Measurements from ENCODE around the gene NLRC3. TPM values are rescaled to one million over a fixed set of nuclear protein-coding genes. Genes with fewer than 3 reads are reported as not detected.

The NLRC3 gene
- total and polyA plus RNA-seq, 2 donors (not counting 1 experiment from before 2014, with no cell fraction given), result 28.8 to 35.7 TPM

GRCh38 chr16:3498988-3499387 lies 78.2 kb downstream of the NLRC3 start:
- 100% methylated on average over 15 of the region's 16 CpGs for WGBS (ENCODE audit: insufficient coverage)

GRCh38 chr16:3497771-3498170 lies 79.4 kb downstream of the NLRC3 start:
- CTCF ChIA-PET, result no interaction called here
- H3K4me3 Mint-ChIP-seq, result no peak overlapping the region

More at GRCh38 chr16:3498988-3499387, 78.2 kb downstream of the NLRC3 start:
- no peak overlapping the region for H3K4me3 ChIP-seq (ENCODE audit: control extremely low read depth in 1 of 5, extremely low read depth in 1 of 5, insufficient read depth in 1 of 5, low read depth in 2 of 5, low read length in 4 of 5)
- Mint-ChIP-seq H3K27ac (peak overlapping the region; percentile 59), H3K27me3 (no peaks in the 10 kb centered on the region), H3K9me3 (ENCODE audit: insufficient read depth) (no peaks in the 10 kb centered on the region), H3K4me3 (no peak overlapping the region), H3K4me1 (peaks cover 30% of the 10 kb centered on the region)
- no peaks in the 10 kb centered on the region for H3K36me3 ChIP-seq (replicated peaks in 1 of 2; ENCODE audit: control extremely low read depth in 1 of 2, control insufficient read depth in 1 of 2, extremely low read depth in 1 of 2, insufficient read depth in 2 of 2, low read length in 1 of 2)
- no peaks in the 10 kb centered on the region for H4K20me1 ChIP-seq (ENCODE audit: control insufficient read depth, insufficient read depth, low read length, poor library complexity, severe bottlenecking)
- H3K4me1 ChIP-seq (ENCODE audit: control insufficient read depth in 2 of 2, insufficient read depth in 2 of 2, low read length in 2 of 2), result peaks cover 11 to 22% of the 10 kb centered on the region in 2 donors
- CTCF ChIA-PET, result interaction anchor here (0.7 kb wide), 1 partner anchor 938 kb away, joined by 4 read pairs; no protein-coding TSS in a partner anchor
- no peaks in the 10 kb centered on the region for H3K27me3 ChIP-seq (replicated peaks in 1 of 4; ENCODE audit: control extremely low read depth in 1 of 4, control insufficient read depth in 3 of 4, insufficient read depth in 4 of 4, low read length in 3 of 4)
- H3K9ac ChIP-seq (ENCODE audit: low read length), result no peak overlapping the region
- POLR2A ChIA-PET, result no interaction called here
- DNase-seq (no peak), ATAC-seq (ENCODE audit: low read depth) (no peak)
- no peak overlapping the region for H3K4me2 ChIP-seq (replicated peaks; ENCODE audit: low read depth, low read length, poor library complexity, severe bottlenecking)
- intact Hi-C loops (cut with micrococcal nuclease), result no loop called here
- TF ChIP-seq CTCF (IDR thresholded peaks at IDR 0.05) (no peak), EZH2 (IDR thresholded peaks at IDR 0.05; ENCODE audit: borderline replicate concordance, insufficient read depth, low read depth, low read length, poor library complexity, severe bottlenecking) (no peak)
- H2AFZ ChIP-seq (ENCODE audit: insufficient read depth, low read depth, low read length, poor library complexity, severe bottlenecking), result no peak overlapping the region
- no peak overlapping the region for H3K27ac ChIP-seq (ENCODE audit: low read length in 2 of 2)
- peaks cover 0 to 6% (median 0%) of the 10 kb centered on the region in 3 donors for H3K9me3 ChIP-seq (ENCODE audit: control extremely low read depth in 1 of 3, control insufficient read depth in 2 of 3, insufficient read depth in 1 of 3, low read length in 2 of 3)
- peaks cover 6% of the 10 kb centered on the region for H3K79me2 ChIP-seq (ENCODE audit: control insufficient read depth, insufficient read depth, low read length)

More at GRCh38 chr16:3497771-3498170, 79.4 kb downstream of the NLRC3 start:
- peaks cover 0 to 6% (median 0%) of the 10 kb centered on the region in 3 donors for H3K9me3 ChIP-seq (ENCODE audit: control extremely low read depth in 1 of 3, control insufficient read depth in 2 of 3, insufficient read depth in 1 of 3, low read length in 2 of 3)
- WGBS (ENCODE audit: insufficient coverage), result 94% methylated on average over 2 of the region's 4 CpGs
- Mint-ChIP-seq H3K27me3 (no peaks in the 10 kb centered on the region), H3K4me1 (peaks cover 28% of the 10 kb centered on the region), H3K9me3 (ENCODE audit: insufficient read depth) (no peaks in the 10 kb centered on the region), H3K27ac (peak overlapping the region; percentile 59)
- no peak for DNase-seq
- H2AFZ ChIP-seq (ENCODE audit: insufficient read depth, low read depth, low read length, poor library complexity, severe bottlenecking), result no peak overlapping the region
- POLR2A ChIA-PET, result no interaction called here
- H3K4me1 ChIP-seq (ENCODE audit: control insufficient read depth in 2 of 2, insufficient read depth in 2 of 2, low read length in 2 of 2), result peaks cover 11 to 19% of the 10 kb centered on the region in 2 donors
- no peak overlapping the region for H3K27ac ChIP-seq (ENCODE audit: low read length in 2 of 2)
- H3K4me3 ChIP-seq (ENCODE audit: control extremely low read depth in 1 of 5, extremely low read depth in 1 of 5, insufficient read depth in 1 of 5, low read depth in 2 of 5, low read length in 4 of 5), result no peak overlapping the region
- H3K27me3 ChIP-seq (replicated peaks in 1 of 4; ENCODE audit: control extremely low read depth in 1 of 4, control insufficient read depth in 3 of 4, insufficient read depth in 4 of 4, low read length in 3 of 4), result no peaks in the 10 kb centered on the region
- H3K9ac ChIP-seq (ENCODE audit: low read length), result no peak overlapping the region
- no peaks in the 10 kb centered on the region for H3K36me3 ChIP-seq (replicated peaks in 1 of 2; ENCODE audit: control extremely low read depth in 1 of 2, control insufficient read depth in 1 of 2, extremely low read depth in 1 of 2, insufficient read depth in 2 of 2, low read length in 1 of 2)
- H3K4me2 ChIP-seq (replicated peaks; ENCODE audit: low read depth, low read length, poor library complexity, severe bottlenecking), result no peak overlapping the region
- no peaks in the 10 kb centered on the region for H4K20me1 ChIP-seq (ENCODE audit: control insufficient read depth, insufficient read depth, low read length, poor library complexity, severe bottlenecking)
- peaks cover 6% of the 10 kb centered on the region for H3K79me2 ChIP-seq (ENCODE audit: control insufficient read depth, insufficient read depth, low read length)
- intact Hi-C loops (cut with micrococcal nuclease), result no loop called here
- TF ChIP-seq EZH2 (IDR thresholded peaks at IDR 0.05; ENCODE audit: borderline replicate concordance, insufficient read depth, low read depth, low read length, poor library complexity, severe bottlenecking), result no peak
- no peak for ATAC-seq (ENCODE audit: low read depth)
